Neural crest cell (in vitro differentiated cells): ENCODE results near the gene GOLGA8K. TPM values are rescaled to one million over a fixed set of nuclear protein-coding genes. Genes with fewer than 3 reads are reported as not detected.
"Not testable (repeated sequence)": the region's sequence is repeated elsewhere in the genome, so short reads cannot be mapped to it uniquely, and the experiment has no call there.

Source experiments
- DNase-seq: peaks from one replicate; pipeline ENCODE4 v3.0.0; 2021; ENCODE audit warnings: low read depth, mixed read lengths, low spot score
- H3K27ac Mint-ChIP-seq: one replicate; pipeline ENCODE4 v1.8.0; 2021; ENCODE audit warnings: mild to moderate bottlenecking, mixed read lengths; ENCODE audit not compliant: unreplicated experiment
- H3K27me3 Mint-ChIP-seq: 2 replicates; pipeline ENCODE4 v1.8.0; 2021; ENCODE audit warnings: low read depth, mild to moderate bottlenecking, mixed read lengths
- H3K36me3 Mint-ChIP-seq: 2 replicates; pipeline ENCODE4 v1.8.0; 2021; ENCODE audit warnings: low read depth, mild to moderate bottlenecking, mixed read lengths
- H3K4me1 Mint-ChIP-seq: 2 replicates; pipeline ENCODE4 v1.8.0; 2021; ENCODE audit warnings: mixed read lengths
- H3K4me3 Mint-ChIP-seq: one replicate; pipeline ENCODE4 v1.8.0; 2021; ENCODE audit warnings: mild to moderate bottlenecking, mixed read lengths
- H3K9me3 Mint-ChIP-seq: 2 replicates; pipeline ENCODE4 v1.8.0; 2021; ENCODE audit warnings: mixed read lengths
- long read RNA-seq: library from polyadenylated mRNA; unstranded; transcript quantifications from one replicate; pipeline ENCODE4 v2.0.0, GENCODE V29; 2020
- total RNA-seq: library from RNA; stranded (reverse); gene quantifications from 2 replicates; pipeline ENCODE4 v1.2.1, GENCODE V29; 2021
- TF ChIP-seq, protein P1 (sequence below): fragments of 200-600 bp; sonication (generic); conservative IDR thresholded peaks from 2 replicates; pipeline ENCODE4 v1.5.0; 2021; ENCODE audit warnings: antibody characterized with exemption, mild to moderate bottlenecking

The GOLGA8K gene
- 1.6 and 1.8 TPM in 2 replicates for total RNA-seq
- long read RNA-seq = 0 reads

DNA sequence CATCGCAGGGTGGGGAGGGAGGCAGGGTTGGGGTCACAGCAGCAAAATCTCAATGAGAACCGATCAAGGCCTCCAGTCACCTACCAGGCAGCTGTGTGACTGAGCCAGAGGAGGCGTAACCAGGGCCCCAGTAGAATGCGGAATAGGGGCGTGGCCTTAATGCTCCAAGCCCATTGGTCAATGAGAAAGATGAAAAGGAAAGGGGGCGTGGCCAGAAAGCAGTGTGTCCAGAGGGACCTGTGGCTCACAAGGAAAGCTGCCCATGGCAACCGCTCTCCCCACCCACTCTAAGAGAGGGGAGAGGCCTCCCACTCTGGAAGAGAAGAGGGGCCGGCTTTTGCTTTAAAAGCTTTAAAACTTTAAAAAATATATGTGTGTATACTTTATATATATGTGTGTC is at the start of gene GOLGA8K:
Gene GOLGA8K (minus strand): TSS at position 101 of the 400 bp plus-strand sequence. CDS start 98 bp downstream, at position 3.
- not testable (repeated sequence) for H3K36me3 Mint-ChIP-seq, DNase-seq, H3K4me3 Mint-ChIP-seq, H3K27ac Mint-ChIP-seq, H3K27me3 Mint-ChIP-seq, H3K9me3 Mint-ChIP-seq, H3K4me1 Mint-ChIP-seq

DNA sequence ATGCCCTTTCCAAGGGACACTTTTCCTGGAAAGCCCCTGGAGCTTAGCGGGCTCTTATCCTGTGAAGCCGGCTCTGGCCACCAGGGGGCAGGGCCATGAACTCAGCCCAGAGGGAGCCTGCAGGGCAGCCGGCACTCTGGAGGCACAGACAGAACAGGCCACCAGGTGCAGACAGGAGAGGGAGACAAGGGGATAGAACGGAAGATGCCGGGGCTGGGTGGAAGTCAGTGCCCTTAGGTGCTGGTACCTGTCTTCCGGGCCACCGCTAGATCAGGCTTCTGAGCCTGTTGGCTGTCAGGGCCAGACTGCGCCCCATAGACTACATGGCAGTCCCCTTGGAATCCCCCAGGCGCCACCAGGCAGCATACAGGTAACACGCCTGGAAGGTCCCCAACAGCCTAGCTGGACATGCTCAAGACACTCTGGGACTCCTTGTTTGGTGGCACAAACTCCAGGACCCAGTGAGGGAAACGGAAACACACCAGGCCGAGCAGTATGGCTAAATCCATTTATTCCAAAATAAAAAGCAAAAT is 37.4 kb upstream of the GOLGA8K start:
- not testable (repeated sequence) for H3K4me1 Mint-ChIP-seq, DNase-seq, H3K27ac Mint-ChIP-seq, H3K9me3 Mint-ChIP-seq, H3K36me3 Mint-ChIP-seq, H3K4me3 Mint-ChIP-seq, H3K27me3 Mint-ChIP-seq
- TF ChIP-seq, protein P1, sequence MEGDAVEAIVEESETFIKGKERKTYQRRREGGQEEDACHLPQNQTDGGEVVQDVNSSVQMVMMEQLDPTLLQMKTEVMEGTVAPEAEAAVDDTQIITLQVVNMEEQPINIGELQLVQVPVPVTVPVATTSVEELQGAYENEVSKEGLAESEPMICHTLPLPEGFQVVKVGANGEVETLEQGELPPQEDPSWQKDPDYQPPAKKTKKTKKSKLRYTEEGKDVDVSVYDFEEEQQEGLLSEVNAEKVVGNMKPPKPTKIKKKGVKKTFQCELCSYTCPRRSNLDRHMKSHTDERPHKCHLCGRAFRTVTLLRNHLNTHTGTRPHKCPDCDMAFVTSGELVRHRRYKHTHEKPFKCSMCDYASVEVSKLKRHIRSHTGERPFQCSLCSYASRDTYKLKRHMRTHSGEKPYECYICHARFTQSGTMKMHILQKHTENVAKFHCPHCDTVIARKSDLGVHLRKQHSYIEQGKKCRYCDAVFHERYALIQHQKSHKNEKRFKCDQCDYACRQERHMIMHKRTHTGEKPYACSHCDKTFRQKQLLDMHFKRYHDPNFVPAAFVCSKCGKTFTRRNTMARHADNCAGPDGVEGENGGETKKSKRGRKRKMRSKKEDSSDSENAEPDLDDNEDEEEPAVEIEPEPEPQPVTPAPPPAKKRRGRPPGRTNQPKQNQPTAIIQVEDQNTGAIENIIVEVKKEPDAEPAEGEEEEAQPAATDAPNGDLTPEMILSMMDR = peak; percentile 38

GRCh38 chr15:32434102-32434963 is 31.2 kb upstream of the GOLGA8K start:
- H3K4me3 Mint-ChIP-seq, H3K27me3 Mint-ChIP-seq, DNase-seq, H3K36me3 Mint-ChIP-seq, H3K4me1 Mint-ChIP-seq, H3K9me3 Mint-ChIP-seq, H3K27ac Mint-ChIP-seq: not testable (repeated sequence)

- DNase-seq, H3K36me3 Mint-ChIP-seq, H3K4me3 Mint-ChIP-seq, H3K9me3 Mint-ChIP-seq, H3K27ac Mint-ChIP-seq, H3K27me3 Mint-ChIP-seq, H3K4me1 Mint-ChIP-seq: not testable (repeated sequence)
These were observed 24.5 kb upstream of the GOLGA8K start for GRCh38 chr15:32427635-32428034.

DNA sequence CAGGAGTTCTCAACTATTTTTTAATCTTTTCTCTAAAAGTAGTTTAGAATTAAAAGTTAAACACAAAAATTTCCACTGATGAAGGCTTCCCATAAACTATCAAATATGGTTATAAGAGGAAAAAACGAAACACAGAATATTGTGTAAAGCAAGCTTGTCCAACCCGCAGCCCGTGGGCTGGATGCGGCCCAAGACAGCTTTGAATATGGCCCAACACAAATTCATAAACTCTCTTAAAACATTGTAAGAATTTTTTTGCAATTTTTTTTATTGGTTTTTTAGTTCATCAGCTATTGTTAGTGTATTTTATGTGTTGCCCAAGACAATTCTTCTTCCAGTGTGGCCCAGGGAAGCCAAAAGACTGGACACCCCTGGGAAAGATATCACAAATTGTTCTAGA is 23.4 kb upstream of the GOLGA8K start:
- not testable (repeated sequence) for H3K36me3 Mint-ChIP-seq, DNase-seq, H3K27me3 Mint-ChIP-seq, H3K9me3 Mint-ChIP-seq, H3K27ac Mint-ChIP-seq, H3K4me1 Mint-ChIP-seq, H3K4me3 Mint-ChIP-seq

DNA sequence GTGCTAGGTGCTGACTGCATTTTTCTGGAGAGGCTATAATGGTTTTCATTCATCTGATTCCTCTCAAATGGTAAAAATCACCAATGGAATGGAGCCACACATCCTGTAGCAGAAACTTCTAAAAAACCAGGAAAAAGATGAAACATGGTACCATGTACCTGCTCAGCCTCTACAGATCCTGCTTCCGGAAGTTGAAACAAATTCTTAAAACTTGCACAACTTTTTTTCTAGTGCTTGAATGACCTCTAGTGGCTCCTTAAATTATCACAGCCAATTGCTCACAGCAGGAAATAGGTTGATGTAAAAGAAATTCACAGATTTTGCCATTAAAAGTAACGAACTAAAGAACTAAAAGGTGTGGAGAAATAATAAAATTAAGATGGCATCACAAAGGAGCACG is 4.8 kb upstream of the GOLGA8K start:
- not testable (repeated sequence) for H3K4me1 Mint-ChIP-seq, H3K27me3 Mint-ChIP-seq, DNase-seq, H3K4me3 Mint-ChIP-seq, H3K36me3 Mint-ChIP-seq, H3K27ac Mint-ChIP-seq, H3K9me3 Mint-ChIP-seq
- TF ChIP-seq, protein P1 = peak; percentile 54

DNA sequence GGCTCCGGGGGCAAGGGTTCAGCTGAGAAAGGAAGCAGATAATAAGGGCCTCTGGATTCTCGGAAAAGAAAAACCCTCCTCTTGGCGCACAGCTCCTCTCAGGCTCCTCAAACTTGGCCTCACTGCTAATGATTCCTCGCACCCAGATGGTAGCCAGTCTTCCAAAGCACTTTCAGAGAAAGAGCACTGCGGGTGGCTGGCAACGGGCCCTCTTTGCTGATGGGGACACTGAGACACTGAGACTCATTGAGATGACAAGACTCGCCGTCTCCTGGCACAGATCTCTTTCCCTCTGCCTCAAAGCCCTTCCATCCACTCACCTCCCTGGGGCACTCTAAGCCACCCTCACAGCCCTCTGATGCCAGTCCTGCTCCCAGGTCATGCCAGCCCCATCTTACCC is 6.6 kb downstream of the GOLGA8K start:
- H3K36me3 Mint-ChIP-seq, H3K27ac Mint-ChIP-seq, H3K27me3 Mint-ChIP-seq, H3K4me1 Mint-ChIP-seq, H3K4me3 Mint-ChIP-seq, H3K9me3 Mint-ChIP-seq, DNase-seq: not testable (repeated sequence)

- H3K36me3 Mint-ChIP-seq, H3K9me3 Mint-ChIP-seq, DNase-seq, H3K4me3 Mint-ChIP-seq, H3K27me3 Mint-ChIP-seq, H3K27ac Mint-ChIP-seq, H3K4me1 Mint-ChIP-seq: not testable (repeated sequence)
These were observed 8.3 kb downstream of the GOLGA8K start for GRCh38 chr15:32394745-32395144.

GRCh38 chr15:32388050-32388648 is 14.9 kb downstream of the GOLGA8K start:
- not testable (repeated sequence) for H3K27ac Mint-ChIP-seq, DNase-seq, H3K9me3 Mint-ChIP-seq, H3K27me3 Mint-ChIP-seq, H3K4me3 Mint-ChIP-seq, H3K4me1 Mint-ChIP-seq, H3K36me3 Mint-ChIP-seq

DNA sequence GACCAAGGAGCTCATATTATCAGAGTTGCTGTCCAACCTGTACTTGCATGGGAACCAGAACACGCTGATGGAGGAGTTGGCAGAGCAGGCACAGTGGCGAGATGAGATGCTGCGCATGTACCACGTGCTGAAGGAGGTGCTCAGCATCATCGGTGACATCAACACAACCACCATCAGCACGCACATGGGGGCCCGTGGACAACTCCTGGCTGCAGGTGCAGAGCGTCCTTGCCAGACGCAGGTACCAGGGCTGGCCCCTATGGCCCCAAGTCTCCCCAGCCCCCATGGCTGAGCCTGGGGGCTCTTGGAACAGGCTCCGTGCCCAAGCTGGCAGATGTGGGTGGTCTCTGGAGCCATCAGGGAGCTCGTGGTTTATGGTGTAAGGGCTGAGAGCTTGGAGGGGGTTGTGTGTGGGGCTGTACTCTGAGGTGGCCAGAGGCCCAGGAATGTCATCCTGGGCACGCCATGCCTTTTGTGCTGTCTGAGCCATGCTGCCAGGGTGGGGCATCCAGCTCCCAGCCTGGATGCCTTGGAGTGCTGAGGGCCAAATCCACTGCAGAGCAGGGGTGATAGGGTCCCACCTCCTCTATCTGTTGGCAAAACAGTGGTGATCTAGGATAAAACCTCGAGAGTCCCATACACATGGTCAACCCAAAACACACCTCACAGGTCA is 17.1 kb downstream of the GOLGA8K start:
- not testable (repeated sequence) for DNase-seq, H3K4me3 Mint-ChIP-seq, H3K4me1 Mint-ChIP-seq, H3K27me3 Mint-ChIP-seq, H3K36me3 Mint-ChIP-seq, H3K27ac Mint-ChIP-seq, H3K9me3 Mint-ChIP-seq

GRCh38 chr15:32374185-32374584 is 28.9 kb downstream of the GOLGA8K start:
- H3K9me3 Mint-ChIP-seq, DNase-seq, H3K27ac Mint-ChIP-seq, H3K36me3 Mint-ChIP-seq, H3K27me3 Mint-ChIP-seq, H3K4me1 Mint-ChIP-seq, H3K4me3 Mint-ChIP-seq: not testable (repeated sequence)
